GM19025 (cell line): ENCODE results near the gene SMURF2.
"Not testable (repeated sequence)": the region's sequence is repeated elsewhere in the genome, so short reads cannot be mapped to it uniquely, and the experiment has no call there.

ENCODE experiments used
- ATAC-seq: cut with Tn5 transposase; IDR thresholded peaks from one replicate; pipeline ENCODE4 v1.9.1; 2021; ENCODE audit warnings: mild to moderate bottlenecking, low read depth, moderate library complexity; ENCODE audit not compliant: unreplicated experiment

The SMURF2 gene

DNA sequence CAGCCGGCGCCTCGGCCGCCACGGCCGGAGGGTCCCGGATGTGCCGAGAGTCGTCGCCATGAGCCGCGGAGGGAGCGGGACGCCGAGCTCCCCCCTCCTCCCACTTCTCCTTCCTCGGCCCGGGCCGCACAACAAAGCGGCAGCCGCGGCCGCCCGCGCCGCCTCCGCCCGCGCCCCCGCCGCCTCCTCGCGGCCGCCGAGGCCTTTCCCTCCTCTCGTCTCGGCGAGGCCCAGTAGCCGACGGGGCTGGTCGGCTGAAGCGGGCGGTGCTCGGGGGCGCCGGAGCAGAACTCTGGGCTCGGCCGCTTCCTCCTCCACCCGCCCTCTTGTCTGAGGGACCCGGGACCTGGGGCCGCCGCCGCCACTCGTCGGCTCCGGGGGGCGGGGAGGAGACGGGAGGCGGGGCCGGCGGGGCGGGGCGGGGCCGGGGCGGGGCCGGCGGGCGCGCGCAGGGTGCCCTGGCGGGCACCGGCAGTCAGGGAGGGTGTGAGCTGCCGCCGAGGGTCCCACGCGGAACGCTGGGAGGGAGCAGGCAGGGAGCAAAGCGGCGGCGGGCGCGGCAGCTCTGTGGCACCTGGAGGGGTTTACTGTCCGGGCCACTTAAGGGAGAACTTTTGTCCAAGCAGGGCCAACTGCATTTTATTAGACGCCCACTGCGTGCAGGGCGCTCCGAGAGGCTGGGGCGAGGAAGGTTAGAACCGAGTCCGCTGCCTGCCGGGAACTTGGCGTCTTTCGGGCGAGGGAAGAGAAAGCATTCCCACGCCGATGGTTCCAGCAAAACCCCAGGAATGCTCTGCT lies at the start of gene SMURF2:
Gene SMURF2, minus strand, starts transcription at position 332 of the 798 bp plus-strand sequence. CDS start 427 bp downstream, outside the sequence.
- ATAC-seq: peak; percentile 82

DNA sequence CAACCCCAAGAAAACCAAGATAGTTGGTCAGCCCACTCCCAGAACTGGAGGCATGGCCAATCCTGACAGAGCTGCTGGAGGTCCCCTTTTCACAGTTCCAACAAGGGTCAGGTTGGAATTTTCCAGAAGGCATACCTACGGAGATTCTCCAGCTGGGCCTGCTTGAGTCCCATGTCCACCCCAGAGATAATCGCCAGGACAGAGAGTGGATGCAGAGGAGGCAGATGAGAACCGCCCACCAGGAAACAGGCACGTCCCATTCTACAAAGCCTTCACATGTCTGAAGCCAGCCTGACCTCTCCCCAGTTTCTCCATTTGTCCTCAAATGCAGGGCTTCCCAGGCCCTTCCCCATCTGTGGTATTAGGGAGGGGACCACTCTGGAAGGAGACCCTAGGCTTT lies 47.4 kb upstream of the SMURF2 start:
- ATAC-seq: no peak

DNA sequence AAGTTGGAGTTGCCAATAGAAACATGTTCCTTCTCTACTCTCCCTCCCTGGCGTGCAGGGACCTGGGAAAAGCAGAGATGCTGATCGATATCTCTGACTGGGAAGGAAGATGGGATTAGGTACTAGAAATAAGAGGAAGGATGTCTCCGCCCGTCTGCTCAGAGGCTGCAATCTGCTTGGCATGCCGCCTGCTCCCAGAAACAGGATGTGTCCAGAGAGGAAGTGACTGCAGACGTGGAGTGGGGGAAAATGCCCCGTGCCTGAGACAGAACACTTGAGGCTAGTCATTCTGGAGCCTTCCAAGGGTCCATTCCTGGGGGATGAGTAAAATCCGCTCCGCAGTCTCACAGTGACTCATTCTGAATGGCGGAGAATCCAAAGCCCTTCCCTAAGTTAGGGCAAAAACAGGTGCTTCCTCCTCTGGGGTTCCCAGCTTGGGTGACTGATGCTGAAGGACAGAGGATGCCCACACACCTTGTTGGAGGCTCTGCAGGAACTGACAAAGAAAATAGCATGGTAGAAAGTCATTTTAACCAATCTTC lies 45.0 kb upstream of the SMURF2 start:
- no peak for ATAC-seq

DNA sequence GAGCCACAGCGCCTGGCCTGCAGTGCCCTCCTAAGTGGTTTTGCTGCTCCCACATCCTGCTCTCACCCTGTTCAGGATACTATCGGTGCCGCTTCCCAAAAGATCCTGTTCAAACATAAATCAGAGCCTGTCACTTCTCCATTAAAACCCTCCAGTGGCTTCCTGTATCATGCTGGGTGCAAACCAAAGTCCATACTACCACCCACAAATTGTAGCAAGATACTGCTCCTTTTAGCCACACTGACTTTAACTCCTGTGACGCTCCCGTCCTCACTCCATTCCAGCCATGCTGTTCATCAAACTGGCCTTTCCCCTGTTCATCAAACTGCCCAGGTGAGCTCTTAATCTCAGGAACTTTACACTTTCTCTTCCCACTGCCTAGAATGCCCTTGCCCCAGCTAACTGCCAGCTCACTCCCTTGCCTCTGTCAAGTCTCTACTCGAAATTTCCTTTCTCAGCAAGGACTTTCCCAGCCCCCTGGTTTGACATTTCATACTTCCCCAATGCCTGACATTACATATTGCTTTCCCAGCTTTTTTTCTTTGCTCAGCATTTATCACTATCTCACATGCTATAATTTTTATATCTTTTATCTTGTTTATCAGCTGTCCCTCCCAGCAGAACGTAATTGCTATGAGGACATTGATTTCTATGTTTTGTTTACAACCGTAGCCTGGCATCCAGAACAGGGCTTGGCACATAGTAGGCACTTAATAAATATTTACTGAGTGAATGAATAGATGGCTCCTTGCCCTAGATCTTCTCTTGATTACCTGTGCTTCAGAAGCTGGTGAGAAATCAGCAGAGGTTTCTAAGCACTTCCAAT lies 44.3 kb upstream of the SMURF2 start:
- ATAC-seq: no peak

DNA sequence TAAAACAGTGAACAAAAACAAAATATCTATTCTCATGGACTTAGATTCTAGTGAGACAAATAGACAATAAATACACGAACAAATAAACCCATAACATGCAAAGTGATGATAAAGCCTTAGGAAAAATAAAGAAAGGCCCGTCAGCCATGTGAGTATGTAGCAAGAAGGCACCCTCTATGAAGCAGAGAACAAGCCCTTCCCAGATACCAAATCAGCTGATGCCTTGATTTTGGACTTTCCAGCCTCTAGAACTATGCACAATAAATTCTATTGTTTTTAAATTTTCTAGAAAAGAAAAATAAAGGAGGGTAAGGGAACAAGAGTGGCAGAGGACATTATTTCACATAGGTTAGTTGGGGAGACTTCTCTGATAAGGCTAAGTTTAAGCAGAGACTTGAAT lies 40.7 kb upstream of the SMURF2 start:
- no peak for ATAC-seq

DNA sequence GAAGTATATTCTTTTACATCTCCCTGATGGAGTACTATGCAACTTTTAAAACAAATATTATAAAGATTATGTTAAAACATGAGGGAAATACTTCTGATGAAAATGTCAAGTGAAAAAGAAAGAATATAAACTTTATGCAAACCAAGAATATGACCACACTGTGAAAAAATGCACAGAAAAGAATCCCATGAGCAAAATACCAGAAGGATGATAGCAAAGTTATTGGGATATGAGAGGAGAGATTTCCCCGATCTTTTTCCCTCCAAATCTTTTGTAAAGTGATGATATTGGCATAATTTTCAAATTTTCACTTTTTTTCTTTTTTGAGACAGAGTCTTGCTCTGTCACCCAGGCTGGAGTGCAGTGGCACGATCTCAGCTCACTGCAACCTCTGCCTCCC lies 36.6 kb upstream of the SMURF2 start:
- no peak for ATAC-seq

DNA sequence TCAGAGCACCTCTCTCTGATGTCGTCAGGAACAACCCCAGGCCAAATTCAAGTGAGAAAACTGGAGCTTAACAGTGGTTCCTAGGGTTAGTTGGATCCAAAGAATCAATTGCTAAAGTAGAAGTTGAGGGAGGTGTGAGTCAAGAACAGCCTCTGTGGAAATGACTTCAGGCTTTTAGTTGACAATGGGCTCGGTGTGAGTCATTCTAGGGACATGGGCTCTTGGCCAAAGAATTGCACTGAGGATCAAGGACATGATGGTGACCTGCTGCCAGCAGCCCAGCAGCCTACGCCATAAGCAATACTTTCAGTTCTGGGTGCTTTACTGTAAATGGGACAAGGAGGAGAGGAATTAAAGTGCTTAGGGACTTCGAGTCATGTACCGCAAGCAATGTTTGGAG lies 32.1 kb upstream of the SMURF2 start:
- ATAC-seq: no peak

DNA sequence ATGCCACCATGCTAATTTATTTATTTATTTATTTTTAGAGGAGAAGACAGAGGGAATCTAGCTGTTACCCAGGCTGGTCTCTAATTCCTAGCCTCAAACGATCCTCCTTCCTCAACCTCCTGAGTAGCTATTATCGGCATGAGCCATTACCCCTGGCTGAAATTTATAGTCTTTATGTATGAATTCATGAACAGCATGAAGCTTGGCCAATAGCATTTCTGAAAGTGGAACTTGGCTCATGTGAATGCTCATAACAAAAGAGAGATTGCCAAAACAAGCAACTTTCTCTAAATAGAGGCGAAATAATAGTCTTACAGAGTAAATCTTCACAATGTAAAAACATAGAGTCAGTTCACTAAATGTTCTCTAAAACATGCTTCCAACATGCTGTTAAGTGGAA lies 30.1 kb upstream of the SMURF2 start:
- ATAC-seq: no peak

DNA sequence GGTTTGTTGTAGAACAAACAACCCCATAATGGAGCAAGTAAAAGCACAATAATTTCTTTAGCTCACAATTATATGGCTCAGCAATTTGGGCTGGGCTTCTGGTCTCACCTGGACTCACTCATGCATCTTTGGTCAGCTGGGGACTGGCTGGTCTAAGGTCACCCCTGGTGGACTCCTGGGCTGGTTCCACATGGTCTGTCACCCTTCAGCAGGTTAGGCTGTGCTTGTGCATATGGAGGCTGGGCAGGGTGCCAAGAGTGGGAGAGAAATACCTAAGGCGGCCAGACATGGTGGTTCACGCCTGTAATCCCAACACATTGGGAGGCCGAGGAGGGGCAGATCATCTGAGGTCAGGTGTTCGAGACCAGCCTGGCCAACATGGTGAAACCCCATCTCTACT lies 27.0 kb upstream of the SMURF2 start:
- no peak for ATAC-seq

DNA sequence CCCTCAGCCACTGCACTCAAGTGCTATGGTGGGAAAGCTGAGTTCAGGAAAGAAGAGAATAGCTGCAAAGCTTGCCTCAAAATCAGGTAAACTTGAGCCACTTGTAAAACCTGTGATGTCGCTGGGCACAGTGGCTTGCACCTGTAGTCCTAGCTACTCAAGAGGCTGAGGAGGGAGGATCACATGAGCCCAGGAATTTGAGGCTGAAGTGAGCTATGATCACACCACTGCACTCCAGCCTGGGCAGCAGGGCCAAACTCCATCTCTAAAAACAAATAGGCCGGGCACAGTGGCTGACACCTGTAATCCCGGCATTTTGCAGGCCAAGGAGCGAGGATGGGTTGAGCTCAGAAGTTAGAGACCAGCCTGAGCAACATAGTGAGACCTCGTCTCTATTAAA lies 26.4 kb upstream of the SMURF2 start:
- ATAC-seq: no peak

DNA sequence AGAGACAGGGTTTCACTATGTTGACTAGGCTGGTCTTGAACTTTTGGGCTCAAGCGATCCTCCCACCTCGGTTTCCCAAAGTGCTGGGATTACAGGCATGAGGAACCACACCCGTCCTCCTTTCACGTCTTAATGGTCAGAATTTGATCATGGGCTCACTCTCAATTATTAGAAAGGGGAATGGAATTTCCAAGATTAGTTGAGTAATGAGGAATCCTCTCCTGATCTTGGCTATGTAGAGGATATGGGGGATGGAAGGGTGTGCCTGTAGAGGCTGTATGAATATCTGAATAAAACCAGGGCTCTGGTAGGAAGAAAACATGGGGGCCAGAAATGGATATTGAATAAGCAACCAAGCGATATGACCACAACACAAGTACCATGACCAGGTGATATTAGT lies 25.9 kb upstream of the SMURF2 start:
- no peak for ATAC-seq

DNA sequence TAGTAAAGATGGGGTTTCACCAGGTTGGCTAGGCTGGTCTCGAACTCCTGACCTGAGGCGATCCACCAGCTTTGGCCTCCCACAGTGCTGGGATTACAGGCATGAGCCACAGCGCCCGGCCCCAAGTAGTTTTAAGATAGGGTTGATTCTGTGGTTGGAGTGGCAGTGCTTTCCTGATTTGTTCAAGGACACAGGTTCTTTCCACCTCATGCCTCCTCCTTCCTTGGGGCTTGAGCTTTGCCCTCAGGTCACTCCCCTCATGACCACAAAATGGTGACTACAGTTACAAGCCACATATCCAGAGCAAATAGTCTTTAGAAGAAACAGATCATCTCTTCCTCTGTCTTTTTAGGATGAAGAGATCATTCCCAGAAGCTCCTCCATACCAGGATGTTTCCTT lies 25.3 kb upstream of the SMURF2 start:
- ATAC-seq: no peak

DNA sequence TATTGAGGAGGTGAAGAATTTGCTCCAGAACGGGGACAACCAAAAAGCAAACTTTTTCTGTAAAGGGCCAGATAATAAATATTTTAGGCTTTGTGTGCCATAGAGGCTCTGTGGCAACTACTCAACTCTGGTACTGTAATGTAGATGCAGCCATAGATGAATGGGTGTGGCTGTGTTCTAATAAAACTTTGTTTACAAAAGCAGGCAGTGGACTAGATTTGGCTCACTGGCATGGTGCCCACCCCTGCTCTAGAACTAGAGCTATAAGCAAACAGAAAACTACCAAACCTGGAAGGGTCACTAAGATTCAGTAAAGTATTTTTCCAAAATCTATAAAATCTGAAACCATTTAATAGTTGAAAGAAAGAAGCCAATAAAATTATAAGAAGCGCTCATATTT lies 24.6 kb upstream of the SMURF2 start:
- ATAC-seq: no peak

DNA sequence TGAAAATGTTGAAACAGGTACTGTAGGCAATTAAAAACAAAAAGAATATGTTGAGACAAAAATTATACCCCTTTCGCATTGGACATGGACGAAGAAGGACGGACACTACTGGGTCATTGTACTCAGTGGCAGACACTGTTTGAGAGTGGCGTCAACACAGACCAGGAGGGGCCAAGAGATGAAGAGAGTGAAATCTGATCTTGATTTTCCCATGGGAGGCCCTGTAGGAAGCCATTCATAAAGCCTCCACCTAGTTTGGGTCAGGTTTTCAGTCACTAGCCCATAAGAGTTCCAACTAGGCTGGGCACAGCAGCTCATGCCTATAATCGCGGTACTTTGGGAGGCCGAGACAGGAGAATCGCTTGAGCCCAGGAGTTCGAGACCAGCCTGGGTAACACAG lies 23.6 kb upstream of the SMURF2 start:
- no peak for ATAC-seq

DNA sequence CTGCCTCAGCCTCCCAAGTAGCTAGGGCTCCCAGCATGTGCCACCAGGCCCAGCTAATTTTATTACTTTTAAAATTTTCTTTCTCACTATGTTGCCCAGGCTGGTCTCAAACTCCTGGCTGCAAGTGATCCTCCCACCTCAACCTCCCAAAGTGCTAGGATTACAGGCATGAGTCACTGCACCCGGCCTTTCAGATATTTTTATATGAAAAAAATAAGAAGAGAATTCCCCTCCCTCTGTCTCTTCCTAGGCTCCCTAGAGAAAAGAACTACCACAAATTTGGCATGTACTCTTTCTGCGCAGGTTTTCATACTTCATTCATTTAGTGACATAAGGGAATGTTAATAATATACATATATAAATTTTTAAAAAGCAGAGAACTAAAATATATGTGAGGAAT lies 21.7 kb upstream of the SMURF2 start:
- ATAC-seq: no peak

DNA sequence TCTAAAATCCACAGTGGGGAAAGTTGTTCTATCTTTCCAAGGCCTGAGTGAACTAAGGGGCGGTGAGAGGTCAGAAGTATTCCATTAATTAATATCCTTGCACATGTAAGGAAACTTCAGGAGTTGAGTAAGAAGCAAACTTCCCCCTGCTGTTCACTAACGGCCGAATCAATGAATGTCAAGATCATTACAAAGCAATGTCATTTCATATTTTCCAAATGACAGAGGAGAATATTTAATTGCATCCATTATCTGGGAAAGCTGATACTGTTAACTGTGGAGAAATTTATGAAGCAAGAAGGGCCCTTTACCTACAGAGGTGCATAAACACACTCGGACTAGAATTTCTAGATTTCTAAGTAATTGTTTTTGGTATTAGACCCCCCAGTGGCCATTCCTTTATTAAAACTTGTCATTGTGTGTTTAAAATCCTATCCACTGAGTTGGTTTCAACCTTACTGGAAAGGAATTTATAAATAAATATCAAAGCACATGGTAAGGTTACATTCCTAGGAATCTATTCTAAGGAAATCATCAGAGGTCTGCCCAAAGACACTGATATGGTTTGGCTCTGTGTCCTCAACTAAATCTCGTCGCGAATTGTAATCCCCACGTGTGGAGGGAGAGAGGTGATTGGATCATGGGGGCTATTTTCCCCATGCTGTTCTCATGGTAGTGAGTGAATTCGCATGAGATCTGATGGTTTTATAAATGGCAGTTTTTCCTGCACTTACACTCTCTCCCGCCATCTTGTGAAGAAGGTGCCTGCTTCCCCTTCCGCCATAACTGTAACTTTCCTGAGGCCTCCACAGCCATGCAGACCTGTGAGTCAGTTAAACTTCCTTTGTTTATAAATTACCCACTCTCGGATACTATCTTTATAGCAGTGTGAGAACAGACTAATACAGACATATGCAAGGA lies 20.4 kb upstream of the SMURF2 start:
- no peak for ATAC-seq

DNA sequence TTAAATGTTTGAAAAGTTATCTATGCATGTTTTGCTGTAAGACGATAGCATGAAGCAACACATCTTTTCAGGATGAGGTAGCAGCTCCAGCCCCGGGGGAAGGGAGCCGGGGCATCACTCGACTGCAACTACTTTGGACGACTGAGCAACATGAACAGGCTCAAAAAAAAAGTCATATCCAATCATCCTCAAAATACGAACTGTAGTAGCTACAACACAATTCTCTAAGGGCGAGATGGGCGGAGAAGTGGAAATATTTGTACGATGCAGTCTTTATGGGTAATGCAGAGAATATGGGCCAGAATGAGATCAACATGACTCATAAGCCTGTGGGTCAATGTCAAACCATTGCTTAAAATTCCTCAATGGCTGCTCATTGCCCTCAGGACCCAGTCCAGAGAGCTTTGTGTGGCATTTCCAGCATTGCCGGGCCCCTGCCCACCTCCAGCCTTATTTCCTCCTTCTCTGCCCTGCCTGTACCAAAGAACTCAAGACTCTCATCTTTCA lies 17.7 kb upstream of the SMURF2 start:
- no peak for ATAC-seq

DNA sequence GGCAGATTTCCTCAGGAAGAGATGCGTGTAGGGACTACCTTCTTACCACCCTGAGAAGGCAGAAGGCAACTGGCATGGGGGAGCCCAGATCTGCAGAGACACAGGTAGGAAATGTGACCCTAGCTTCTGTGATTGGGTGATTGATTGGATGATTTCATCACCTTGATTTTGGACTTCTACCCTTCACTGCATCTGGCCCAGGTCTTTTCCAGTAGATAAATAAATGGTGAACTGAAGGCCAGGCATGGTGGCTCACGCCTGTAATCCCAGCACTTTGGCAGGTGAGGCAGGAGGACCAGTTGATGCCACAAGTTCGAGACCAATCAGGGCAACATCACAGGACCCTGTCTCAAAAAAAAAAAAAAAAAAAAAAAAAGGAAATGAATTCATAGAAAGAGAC lies 14.7 kb upstream of the SMURF2 start:
- no peak for ATAC-seq

DNA sequence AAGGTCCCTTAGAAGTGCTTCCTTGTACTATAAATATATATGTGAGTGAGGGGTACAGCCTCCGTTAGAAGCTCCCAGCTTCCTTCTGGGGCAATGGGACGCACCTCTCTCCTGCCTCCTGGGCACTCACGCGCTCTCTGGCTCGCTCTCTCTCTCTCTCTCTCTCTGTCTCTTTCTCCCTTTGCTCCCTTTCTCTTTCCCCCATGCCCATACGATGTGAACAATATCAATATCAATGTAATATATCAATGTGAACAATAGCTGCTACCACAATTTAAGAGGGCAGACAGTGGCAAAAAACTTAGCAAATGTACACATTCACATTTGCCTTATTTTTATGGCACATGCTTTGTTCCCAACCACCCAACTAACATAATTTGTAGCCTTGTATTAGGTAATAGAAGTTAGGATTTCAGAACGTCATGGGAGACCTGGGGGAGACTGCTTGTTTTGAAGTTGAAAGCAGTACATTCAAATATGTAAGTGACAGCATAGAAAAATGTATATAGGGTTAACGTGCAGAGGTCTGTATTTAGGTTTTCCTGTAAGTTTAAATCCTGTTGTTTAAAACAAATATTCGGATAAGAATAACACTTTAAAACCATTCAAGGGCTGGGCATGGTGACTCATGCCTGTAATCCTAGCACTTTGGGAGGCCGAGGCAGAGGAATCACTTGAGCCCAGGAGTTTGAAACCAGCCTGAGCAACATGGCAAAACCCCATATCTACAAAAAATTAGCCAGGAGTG lies 8.9 kb upstream of the SMURF2 start:
- not testable (repeated sequence) for ATAC-seq
